ENCODE results near the gene MGMT. TPM values are rescaled to one million over a fixed set of nuclear protein-coding genes. Genes with fewer than 3 reads are reported as not detected.

Gene MGMT
- total RNA-seq, 4 donors from 2014 or later, result 10.9 to 37.7 (median 16.0) TPM

GRCh38 chr10:129715805-129716204 is 248.8 kb downstream of the MGMT start:
- H3K27ac ChIP-seq, result no peak overlapping the region
- TF ChIP-seq POLR2A (IDR thresholded peaks at IDR 0.05), result no peak
- TF ChIP-seq CTCF (IDR thresholded peaks at IDR 0.05), result no peak
- intact Hi-C loops (cut with DNase I; ENCODE audit: low total_unique reads), result no loop called here
- H3K9me3 ChIP-seq, result no peaks in the 10 kb centered on the region
- H3K27me3 ChIP-seq, result no peaks in the 10 kb centered on the region
- no peak overlapping the region for H3K4me3 ChIP-seq
- DNase-seq, result no peak
- no peaks in the 10 kb centered on the region for H3K36me3 ChIP-seq
- no peaks in the 10 kb centered on the region for H3K4me1 ChIP-seq

GRCh38 chr10:129716211-129716681 is 249.2 kb downstream of the MGMT start:
- intact Hi-C loops (cut with DNase I; ENCODE audit: low total_unique reads), result no loop called here
- H3K27ac ChIP-seq, result no peak overlapping the region
- TF ChIP-seq CTCF (IDR thresholded peaks at IDR 0.05) (no peak), POLR2A (IDR thresholded peaks at IDR 0.05) (no peak)
- H3K36me3 ChIP-seq, result no peaks in the 10 kb centered on the region
- no peak for DNase-seq
- no peaks in the 10 kb centered on the region for H3K9me3 ChIP-seq
- no peaks in the 10 kb centered on the region for H3K4me1 ChIP-seq
- H3K4me3 ChIP-seq, result no peak overlapping the region
- H3K27me3 ChIP-seq, result no peaks in the 10 kb centered on the region

- no peak for DNase-seq
- TF ChIP-seq CTCF (IDR thresholded peaks at IDR 0.05), result no peak
- no peak for TF ChIP-seq POLR2A (IDR thresholded peaks at IDR 0.05)
- H3K4me1 ChIP-seq, result no peaks in the 10 kb centered on the region
- no peaks in the 10 kb centered on the region for H3K9me3 ChIP-seq
- H3K36me3 ChIP-seq, result no peaks in the 10 kb centered on the region
- H3K4me3 ChIP-seq, result no peak overlapping the region
- H3K27me3 ChIP-seq, result no peaks in the 10 kb centered on the region
- intact Hi-C loops (cut with DNase I; ENCODE audit: low total_unique reads), result no loop called here
- no peak overlapping the region for H3K27ac ChIP-seq
These were observed 249.8 kb downstream of the MGMT start for GRCh38 chr10:129716881-129717280.

GRCh38 chr10:129717816-129718547 is 250.9 kb downstream of the MGMT start:
- DNase-seq, result no peak
- Histone ChIP-seq H3K4me1 (no peaks in the 10 kb centered on the region), H3K27me3 (no peaks in the 10 kb centered on the region), H3K4me3 (no peak overlapping the region), H3K9me3 (no peaks in the 10 kb centered on the region), H3K27ac (no peak overlapping the region), H3K36me3 (no peaks in the 10 kb centered on the region)
- intact Hi-C loops (cut with DNase I; ENCODE audit: low total_unique reads), result no loop called here
- TF ChIP-seq CTCF (IDR thresholded peaks at IDR 0.05) (no peak), POLR2A (IDR thresholded peaks at IDR 0.05) (no peak)

GRCh38 chr10:129718548-129719414 is 251.7 kb downstream of the MGMT start:
- Histone ChIP-seq H3K36me3 (no peaks in the 10 kb centered on the region), H3K9me3 (no peaks in the 10 kb centered on the region), H3K4me1 (no peaks in the 10 kb centered on the region), H3K27me3 (no peaks in the 10 kb centered on the region), H3K4me3 (no peak overlapping the region), H3K27ac (no peak overlapping the region)
- no peak for DNase-seq
- intact Hi-C loops (cut with DNase I; ENCODE audit: low total_unique reads), result no loop called here
- TF ChIP-seq POLR2A (IDR thresholded peaks at IDR 0.05) (no peak), CTCF (IDR thresholded peaks at IDR 0.05) (no peak)
